HepG2 (cell line): Measurements from ENCODE around the gene TRIM8.

Experiments
- ATF7 ChIP-seq, 2 experiments: fragments of 450-650 bp in 1 of 2; sonication (generic) in 1 of 2; formaldehyde crosslinking in 1 of 2; IDR thresholded peaks; 2 replicates each; pipeline versions ENCODE4 v1.4.0 to v1.6.1; 2016 to 2020; ENCODE audit warnings: antibody characterized with exemption in 1 of 2, mild to moderate bottlenecking in 1 of 2, missing genetic modification reagents in 1 of 2
- EP300 ChIP-seq, 3 experiments: sonication (generic) in 1 of 3; formaldehyde crosslinking in 1 of 3; IDR thresholded peaks; 2 replicates each; pipeline versions ENCODE4 v1.5.1 to v1.6.1; 2011 to 2020; ENCODE audit warnings: low read depth in 2 of 3, low read length in 2 of 3, borderline replicate concordance in 1 of 3, improper control_type of control experiment in 1 of 3, mild to moderate bottlenecking in 1 of 3, missing genetic modification reagents in 1 of 3, moderate library complexity in 1 of 3
- GABPA ChIP-seq, 2 experiments: IDR thresholded peaks; 2 replicates each; pipeline ENCODE4 v1.6.1; 2011 to 2016; ENCODE audit warnings: low read depth in 2 of 2, low read length in 1 of 2, missing biosample characterization in 1 of 2, missing genetic modification characterization in 1 of 2
- MTA3 ChIP-seq: sonication (generic); formaldehyde crosslinking; IDR thresholded peaks from 2 replicates; pipeline ENCODE4 v1.4.0; 2020; ENCODE audit warnings: missing genetic modification reagents
- MXI1 ChIP-seq: IDR thresholded peaks from 3 replicates; pipeline ENCODE4 v1.6.1; 2012; ENCODE audit warnings: low read depth, low read length, inconsistent platforms, borderline replicate concordance
- POLR2AphosphoS5 ChIP-seq: IDR thresholded peaks from 2 replicates; pipeline ENCODE4 v1.6.1; 2012; ENCODE audit warnings: low read depth, low read length
- ZBTB8A ChIP-seq: sonication (generic); formaldehyde crosslinking; IDR thresholded peaks from 2 replicates; pipeline ENCODE4 v1.4.0; 2020; ENCODE audit warnings: mild to moderate bottlenecking, low read depth, missing genetic modification reagents, borderline replicate concordance
- ZIK1 ChIP-seq: sonication (generic); formaldehyde crosslinking; IDR thresholded peaks from 2 replicates; pipeline ENCODE4 v1.5.0; 2020; ENCODE audit warnings: mild to moderate bottlenecking, low read depth, missing genetic modification reagents, borderline replicate concordance
- ZNF207 ChIP-seq: fragments of 450-650 bp; IDR thresholded peaks from 2 replicates; pipeline ENCODE4 v1.6.1; 2016; ENCODE audit warnings: antibody characterized with exemption, borderline replicate concordance
- ZNF30 ChIP-seq: sonication (generic); formaldehyde crosslinking; IDR thresholded peaks from 2 replicates; pipeline ENCODE4 v1.5.0; 2020; ENCODE audit warnings: mild to moderate bottlenecking, missing genetic modification reagents
- ZNF792 ChIP-seq: IDR thresholded peaks from 2 replicates; pipeline ENCODE4 v1.6.1; 2016
- TF ChIP-seq, protein P1 (sequence below): sonication (generic); formaldehyde crosslinking; IDR thresholded peaks from 2 replicates; pipeline ENCODE4 v1.5.0; 2020; ENCODE audit warnings: mild to moderate bottlenecking, missing genetic modification reagents, moderate library complexity
- TF ChIP-seq, protein P2 (sequence below): sonication (generic); formaldehyde crosslinking; IDR thresholded peaks from 2 replicates; pipeline ENCODE4 v1.5.0; 2020; ENCODE audit warnings: missing genetic modification reagents
- TF ChIP-seq, protein P3 (sequence below): sonication (generic); formaldehyde crosslinking; IDR thresholded peaks from 2 replicates; pipeline ENCODE4 v1.8.0; 2023; ENCODE audit warnings: mild to moderate bottlenecking, missing genetic modification reagents

DNA sequence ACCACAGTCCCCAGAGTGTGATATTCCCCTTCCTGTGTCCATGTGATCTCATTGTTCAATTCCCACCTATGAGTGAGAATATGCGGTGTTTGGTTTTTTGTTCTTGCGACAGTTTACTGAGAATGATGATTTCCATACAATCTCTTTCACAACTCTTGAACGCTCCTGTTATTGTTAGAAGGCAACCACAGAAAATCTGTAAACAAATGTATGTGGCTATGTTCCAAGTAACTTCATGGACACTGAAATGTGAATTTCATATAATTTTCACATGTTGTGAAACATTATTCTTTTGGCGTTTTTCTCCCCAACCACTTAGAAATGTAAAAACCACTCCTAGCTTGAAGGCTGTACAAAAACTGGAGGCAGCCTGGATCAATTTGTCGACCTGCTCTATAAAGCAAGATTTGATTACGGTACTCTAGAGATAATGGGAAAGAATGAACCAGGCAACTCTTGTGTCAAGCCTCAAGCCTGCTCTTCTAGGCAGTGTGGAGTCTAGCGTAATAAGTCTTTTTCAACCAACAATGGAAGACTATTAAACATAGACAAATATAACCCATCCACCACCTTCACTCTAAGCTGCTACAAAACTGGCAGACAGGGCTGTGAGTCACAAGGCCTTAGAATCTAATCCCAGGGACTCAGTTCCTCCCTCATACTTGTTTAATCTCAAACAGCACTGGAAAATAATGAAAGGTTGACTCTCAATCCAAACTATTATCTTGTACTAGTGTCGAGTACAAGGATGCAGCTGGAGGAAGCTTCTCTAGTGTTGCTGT is 47.2 kb downstream of the TRIM8 start:
- TF ChIP-seq, protein P1, sequence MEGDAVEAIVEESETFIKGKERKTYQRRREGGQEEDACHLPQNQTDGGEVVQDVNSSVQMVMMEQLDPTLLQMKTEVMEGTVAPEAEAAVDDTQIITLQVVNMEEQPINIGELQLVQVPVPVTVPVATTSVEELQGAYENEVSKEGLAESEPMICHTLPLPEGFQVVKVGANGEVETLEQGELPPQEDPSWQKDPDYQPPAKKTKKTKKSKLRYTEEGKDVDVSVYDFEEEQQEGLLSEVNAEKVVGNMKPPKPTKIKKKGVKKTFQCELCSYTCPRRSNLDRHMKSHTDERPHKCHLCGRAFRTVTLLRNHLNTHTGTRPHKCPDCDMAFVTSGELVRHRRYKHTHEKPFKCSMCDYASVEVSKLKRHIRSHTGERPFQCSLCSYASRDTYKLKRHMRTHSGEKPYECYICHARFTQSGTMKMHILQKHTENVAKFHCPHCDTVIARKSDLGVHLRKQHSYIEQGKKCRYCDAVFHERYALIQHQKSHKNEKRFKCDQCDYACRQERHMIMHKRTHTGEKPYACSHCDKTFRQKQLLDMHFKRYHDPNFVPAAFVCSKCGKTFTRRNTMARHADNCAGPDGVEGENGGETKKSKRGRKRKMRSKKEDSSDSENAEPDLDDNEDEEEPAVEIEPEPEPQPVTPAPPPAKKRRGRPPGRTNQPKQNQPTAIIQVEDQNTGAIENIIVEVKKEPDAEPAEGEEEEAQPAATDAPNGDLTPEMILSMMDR (CRISPR knock-in tag): no peak
- TF ChIP-seq GABPA (IDR thresholded peaks at IDR 0.05; ENCODE audit: low read depth, low read length) (no peak), GABPA (CRISPR knock-in tag; IDR thresholded peaks at IDR 0.05; ENCODE audit: low read depth) (no peak), ZBTB8A (no peak), MXI1 (no peak), ZNF792 (CRISPR knock-in tag) (no peak), ATF7 (IDR thresholded peaks at IDR 0.05) (no peak), ATF7 (CRISPR knock-in tag; IDR thresholded peaks at IDR 0.05) (no peak), POLR2AphosphoS5 (no peak), MTA3 (CRISPR knock-in tag) (no peak), EP300 (IDR thresholded peaks at IDR 0.05; ENCODE audit: low read depth in 2 of 2, low read length in 2 of 2) (no peak), EP300 (CRISPR knock-in tag; IDR thresholded peaks at IDR 0.05; ENCODE audit: borderline replicate concordance) (no peak), ZNF30 (no peak), ZNF207 (no peak), ZIK1 (CRISPR knock-in tag) (no peak)
- TF ChIP-seq, protein P2, sequence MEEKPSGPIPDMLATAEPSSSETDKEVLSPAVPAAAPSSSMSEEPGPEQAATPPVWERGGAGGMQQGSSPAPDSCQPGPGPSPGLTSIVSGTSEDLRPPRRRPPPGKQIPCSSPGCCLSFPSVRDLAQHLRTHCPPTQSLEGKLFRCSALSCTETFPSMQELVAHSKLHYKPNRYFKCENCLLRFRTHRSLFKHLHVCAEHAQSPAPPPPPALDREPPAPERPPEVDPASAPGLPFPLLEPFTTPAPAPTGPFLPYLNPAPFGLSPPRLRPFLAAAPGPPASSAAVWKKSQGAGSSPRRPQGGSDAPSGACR (CRISPR knock-in tag): no peak
- TF ChIP-seq, protein P3, sequence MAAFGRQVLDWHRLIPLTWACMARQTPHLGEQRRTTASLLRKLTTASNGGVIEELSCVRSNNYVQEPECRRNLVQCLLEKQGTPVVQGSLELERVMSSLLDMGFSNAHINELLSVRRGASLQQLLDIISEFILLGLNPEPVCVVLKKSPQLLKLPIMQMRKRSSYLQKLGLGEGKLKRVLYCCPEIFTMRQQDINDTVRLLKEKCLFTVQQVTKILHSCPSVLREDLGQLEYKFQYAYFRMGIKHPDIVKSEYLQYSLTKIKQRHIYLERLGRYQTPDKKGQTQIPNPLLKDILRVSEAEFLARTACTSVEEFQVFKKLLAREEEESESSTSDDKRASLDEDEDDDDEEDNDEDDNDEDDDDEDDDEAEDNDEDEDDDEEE (CRISPR knock-in tag): no peak
